ENCODE measurements around the gene C1GALT1. TPM values are rescaled to one million over a fixed set of nuclear protein-coding genes. Genes with fewer than 3 reads are reported as not detected.
"Not testable (repeated sequence)": the region's sequence is repeated elsewhere in the genome, so short reads cannot be mapped to it uniquely, and the experiment has no call there.

The C1GALT1 gene
- total RNA-seq, 4 donors from 2014 or later: 17.6 to 38.3 (median 30.8) TPM

DNA sequence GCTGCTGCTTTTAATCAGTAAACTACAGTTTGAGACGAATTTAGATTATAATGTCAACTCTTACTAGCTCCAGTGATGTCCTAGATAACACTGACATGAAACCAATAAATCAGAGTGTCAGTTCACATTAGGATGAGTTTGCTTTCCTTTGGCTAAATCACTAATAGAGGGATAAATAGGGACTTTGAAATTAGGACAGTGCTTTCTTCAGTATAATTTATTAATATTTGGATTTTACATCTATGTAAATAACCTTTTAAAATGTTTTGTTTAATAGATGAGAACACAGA, 55.6 kb downstream of the C1GALT1 start:
- DNase-seq (ENCODE audit: low spot score): no peak
- ATAC-seq (ENCODE audit: low FRiP score): no peak
- TF ChIP-seq, protein P1, sequence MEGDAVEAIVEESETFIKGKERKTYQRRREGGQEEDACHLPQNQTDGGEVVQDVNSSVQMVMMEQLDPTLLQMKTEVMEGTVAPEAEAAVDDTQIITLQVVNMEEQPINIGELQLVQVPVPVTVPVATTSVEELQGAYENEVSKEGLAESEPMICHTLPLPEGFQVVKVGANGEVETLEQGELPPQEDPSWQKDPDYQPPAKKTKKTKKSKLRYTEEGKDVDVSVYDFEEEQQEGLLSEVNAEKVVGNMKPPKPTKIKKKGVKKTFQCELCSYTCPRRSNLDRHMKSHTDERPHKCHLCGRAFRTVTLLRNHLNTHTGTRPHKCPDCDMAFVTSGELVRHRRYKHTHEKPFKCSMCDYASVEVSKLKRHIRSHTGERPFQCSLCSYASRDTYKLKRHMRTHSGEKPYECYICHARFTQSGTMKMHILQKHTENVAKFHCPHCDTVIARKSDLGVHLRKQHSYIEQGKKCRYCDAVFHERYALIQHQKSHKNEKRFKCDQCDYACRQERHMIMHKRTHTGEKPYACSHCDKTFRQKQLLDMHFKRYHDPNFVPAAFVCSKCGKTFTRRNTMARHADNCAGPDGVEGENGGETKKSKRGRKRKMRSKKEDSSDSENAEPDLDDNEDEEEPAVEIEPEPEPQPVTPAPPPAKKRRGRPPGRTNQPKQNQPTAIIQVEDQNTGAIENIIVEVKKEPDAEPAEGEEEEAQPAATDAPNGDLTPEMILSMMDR (IDR thresholded peaks at IDR 0.05): no peak

- TF ChIP-seq, protein P1 (IDR thresholded peaks at IDR 0.05): no peak
- no peak for DNase-seq (ENCODE audit: low spot score)
- ATAC-seq (ENCODE audit: low FRiP score): no peak
These were observed 57.0 kb downstream of the C1GALT1 start for GRCh38 chr7:7239346-7239745.

- TF ChIP-seq, protein P1 (IDR thresholded peaks at IDR 0.05): no peak
- DNase-seq (ENCODE audit: low spot score) (no peak), ATAC-seq (ENCODE audit: low FRiP score) (no peak)
These were observed 60.6 kb downstream of the C1GALT1 start for GRCh38 chr7:7242899-7243298.

DNA sequence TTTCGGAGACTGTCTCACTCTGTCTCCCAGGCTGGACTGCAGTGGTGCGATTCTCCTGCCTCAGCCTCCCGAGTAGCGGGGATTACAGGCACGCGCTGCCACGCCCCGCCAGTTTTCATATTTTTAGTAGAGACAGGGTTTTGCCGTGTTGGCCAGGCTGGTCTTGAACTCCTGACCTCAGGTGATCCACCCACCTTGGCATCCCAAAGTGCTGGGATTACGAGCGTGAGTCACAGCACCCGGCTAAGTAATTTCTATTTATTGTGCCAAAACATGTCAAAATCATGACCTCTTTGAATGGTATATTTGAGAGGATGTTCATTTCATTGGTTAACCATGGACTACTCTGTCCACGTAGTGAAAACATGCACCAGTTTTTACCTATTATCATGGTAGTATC, 62.9 kb downstream of the C1GALT1 start:
- not testable (repeated sequence) for ATAC-seq (ENCODE audit: low FRiP score); DNase-seq (ENCODE audit: low spot score)

DNA sequence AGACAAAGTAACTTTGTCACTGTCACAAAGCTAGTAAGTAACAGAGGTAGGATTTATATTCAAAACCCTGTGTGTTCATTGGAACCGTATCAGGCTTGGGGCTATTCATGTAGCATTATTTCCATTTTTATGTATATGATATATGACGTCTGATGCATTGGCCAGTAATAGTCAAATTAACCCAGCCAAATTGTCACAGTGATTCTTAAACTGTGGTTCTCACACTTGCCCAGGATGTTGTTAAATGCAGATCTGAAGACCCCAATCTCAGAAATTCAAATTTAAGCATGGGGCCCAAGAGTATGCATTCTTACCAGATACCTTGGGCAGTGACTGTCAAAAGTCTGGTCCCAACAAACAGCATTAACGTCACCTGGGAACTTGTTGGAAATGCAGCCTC, 63.9 kb downstream of the C1GALT1 start:
- DNase-seq (ENCODE audit: low spot score) (no peak), ATAC-seq (ENCODE audit: low FRiP score) (no peak)
- TF ChIP-seq, protein P1 (IDR thresholded peaks at IDR 0.05): no peak

DNA sequence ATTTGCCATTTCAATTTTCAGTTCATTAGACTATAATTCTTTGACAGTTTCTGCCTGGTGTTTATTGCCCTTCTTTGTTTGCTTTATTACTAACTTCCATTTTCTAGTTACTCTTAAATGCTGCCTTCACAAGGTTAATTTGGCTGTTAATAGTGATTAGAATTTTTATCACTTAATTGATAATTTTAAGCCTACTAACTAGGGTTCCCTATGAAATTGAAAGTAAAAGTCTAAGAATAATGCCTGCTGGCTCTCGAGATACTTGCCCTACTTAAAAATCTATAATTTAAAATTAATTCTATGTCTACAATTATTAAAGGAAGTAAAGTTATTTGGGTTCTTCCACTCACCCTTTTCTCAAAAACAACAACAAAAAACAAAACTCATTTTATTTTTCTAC, 65.3 kb downstream of the C1GALT1 start:
- TF ChIP-seq, protein P1 (IDR thresholded peaks at IDR 0.05): no peak
- ATAC-seq (ENCODE audit: low FRiP score) (no peak), DNase-seq (ENCODE audit: low spot score) (no peak)

GRCh38 chr7:7249814-7250213, 67.5 kb downstream of the C1GALT1 start:
- ATAC-seq (ENCODE audit: low FRiP score): no peak
- TF ChIP-seq, protein P1 (IDR thresholded peaks at IDR 0.05): no peak
- DNase-seq (ENCODE audit: low spot score): no peak

DNA sequence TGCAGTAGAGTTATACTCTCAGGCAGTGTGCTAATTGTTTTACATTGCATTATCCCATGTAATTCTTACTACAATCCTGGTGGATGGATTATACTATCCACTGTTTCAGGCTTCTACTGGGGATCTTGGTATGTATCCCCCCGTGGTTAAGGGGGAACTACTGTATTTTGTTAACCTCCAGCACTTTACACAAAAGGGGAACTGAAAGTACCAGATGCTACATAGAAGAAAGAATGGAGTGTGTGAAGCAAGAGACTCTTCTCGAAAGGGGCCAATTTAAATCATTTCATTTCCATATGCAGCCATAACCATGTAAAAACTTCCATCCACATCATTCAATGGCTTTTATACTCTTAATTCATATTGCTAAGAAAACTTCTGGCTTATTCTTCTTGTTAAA, 69.4 kb downstream of the C1GALT1 start:
- TF ChIP-seq, protein P1 (IDR thresholded peaks at IDR 0.05): no peak
- DNase-seq (ENCODE audit: low spot score) (no peak), ATAC-seq (ENCODE audit: low FRiP score) (no peak)
